ENCODE measurements around the gene TTC39C. TPM values are rescaled to one million over a fixed set of nuclear protein-coding genes. Genes with fewer than 3 reads are reported as not detected.

TTC39C gene
- 14.3 TPM for total RNA-seq (ENCODE audit: unreplicated experiment)
- long read RNA-seq, partial matches to known transcripts, result 0 of 5 reads
- long read RNA-seq, other reads (novel, unspliced or antisense), result 2 of 5 reads

DNA sequence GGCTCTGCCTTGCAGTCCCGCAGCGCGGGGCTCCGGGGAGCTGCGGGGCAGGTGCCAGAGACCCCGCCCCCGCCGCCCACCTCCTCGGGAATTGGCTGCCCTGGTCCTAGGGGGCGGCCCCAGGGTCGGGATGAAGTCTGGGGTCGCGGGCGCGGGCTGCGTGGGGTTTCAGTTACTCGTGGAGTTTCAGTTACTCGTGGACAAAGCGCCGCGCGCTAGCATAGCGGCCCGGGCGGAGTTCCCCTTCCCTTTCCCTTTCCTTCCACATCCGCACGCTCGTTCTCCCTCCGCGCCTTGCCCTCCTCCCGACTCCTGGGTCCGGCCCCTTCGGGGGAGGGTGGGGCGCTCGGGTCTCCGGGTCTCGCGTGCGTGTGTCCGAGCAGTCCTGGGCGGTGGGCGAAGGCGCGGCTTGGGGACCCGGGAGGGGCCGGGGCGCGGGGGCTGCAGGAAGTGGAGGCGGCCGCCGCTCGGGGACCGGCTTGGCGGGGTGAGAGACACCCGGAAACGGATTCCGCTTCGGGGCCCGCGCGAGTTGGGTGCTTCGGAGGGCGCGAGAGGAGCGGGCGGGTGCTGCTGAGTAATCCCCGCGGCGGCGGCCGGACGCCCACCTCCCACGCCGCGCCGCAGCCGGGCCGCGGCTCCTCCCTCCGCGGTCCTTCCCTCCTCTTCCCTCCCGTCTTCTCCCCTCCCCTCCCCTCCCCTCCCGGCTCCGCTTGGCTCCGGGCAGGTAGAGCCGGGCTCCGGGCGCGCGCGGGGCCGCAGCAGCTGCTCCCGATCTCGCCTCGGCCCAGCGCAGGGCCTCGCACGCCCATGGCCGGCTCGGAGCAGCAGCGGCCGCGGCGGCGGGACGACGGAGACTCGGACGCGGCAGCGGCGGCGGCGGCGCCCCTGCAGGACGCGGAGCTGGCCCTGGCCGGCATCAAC is at the start of gene TTC39C:
Gene TTC39C, plus strand, starts transcription at position 693 of the 924 bp plus-strand sequence. Its CDS starts 118 bp downstream, at position 811.
- H3K4me3 Mint-ChIP-seq (ENCODE audit: unreplicated experiment), result peak within 1 kb of the TSS; percentile 98
- H3K4me1 Mint-ChIP-seq (ENCODE audit: unreplicated experiment), result peaks cover 14% of the 10 kb centered on the region
- H3K36me3 Mint-ChIP-seq (ENCODE audit: low read depth, unreplicated experiment), result no peaks in the 10 kb centered on the region
- TF ChIP-seq, protein P1, sequence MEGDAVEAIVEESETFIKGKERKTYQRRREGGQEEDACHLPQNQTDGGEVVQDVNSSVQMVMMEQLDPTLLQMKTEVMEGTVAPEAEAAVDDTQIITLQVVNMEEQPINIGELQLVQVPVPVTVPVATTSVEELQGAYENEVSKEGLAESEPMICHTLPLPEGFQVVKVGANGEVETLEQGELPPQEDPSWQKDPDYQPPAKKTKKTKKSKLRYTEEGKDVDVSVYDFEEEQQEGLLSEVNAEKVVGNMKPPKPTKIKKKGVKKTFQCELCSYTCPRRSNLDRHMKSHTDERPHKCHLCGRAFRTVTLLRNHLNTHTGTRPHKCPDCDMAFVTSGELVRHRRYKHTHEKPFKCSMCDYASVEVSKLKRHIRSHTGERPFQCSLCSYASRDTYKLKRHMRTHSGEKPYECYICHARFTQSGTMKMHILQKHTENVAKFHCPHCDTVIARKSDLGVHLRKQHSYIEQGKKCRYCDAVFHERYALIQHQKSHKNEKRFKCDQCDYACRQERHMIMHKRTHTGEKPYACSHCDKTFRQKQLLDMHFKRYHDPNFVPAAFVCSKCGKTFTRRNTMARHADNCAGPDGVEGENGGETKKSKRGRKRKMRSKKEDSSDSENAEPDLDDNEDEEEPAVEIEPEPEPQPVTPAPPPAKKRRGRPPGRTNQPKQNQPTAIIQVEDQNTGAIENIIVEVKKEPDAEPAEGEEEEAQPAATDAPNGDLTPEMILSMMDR (IDR thresholded peaks at IDR 0.05; ENCODE audit: unreplicated experiment), result no peak
- peaks cover 5% of the 10 kb centered on the region for H3K27me3 Mint-ChIP-seq (ENCODE audit: unreplicated experiment)
- peak; percentile 65 for DNase-seq (ENCODE audit: low spot score)
- no peaks in the 10 kb centered on the region for H3K9me3 Mint-ChIP-seq (ENCODE audit: unreplicated experiment)
- H3K27ac Mint-ChIP-seq (ENCODE audit: unreplicated experiment), result peak within 1 kb of the TSS; percentile 83

DNA sequence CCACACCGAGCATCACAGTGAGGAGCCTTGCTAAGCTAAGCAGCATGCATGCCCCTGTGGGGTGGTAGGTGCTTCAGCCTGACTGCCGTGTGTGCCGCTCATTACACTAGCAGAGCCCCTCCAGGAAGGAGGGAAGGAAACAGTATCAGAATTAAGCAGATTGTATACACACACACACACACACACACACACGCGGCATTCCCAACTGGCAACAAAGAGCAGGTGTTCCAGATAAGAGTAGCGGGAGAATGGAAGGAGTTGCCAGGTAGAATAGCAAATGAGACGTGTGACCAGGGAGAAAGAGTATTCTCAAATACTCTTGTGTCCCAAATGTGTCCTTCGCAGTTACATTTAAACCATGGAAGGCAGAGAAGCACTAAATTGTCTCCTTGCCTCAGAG is 47.6 kb upstream of the TTC39C start:
- TF ChIP-seq, protein P1 (IDR thresholded peaks at IDR 0.05; ENCODE audit: unreplicated experiment), result no peak
- Mint-ChIP-seq H3K27me3 (ENCODE audit: unreplicated experiment) (peaks cover 1% of the 10 kb centered on the region), H3K4me3 (ENCODE audit: unreplicated experiment) (no peak overlapping the region), H3K27ac (ENCODE audit: unreplicated experiment) (no peak overlapping the region), H3K4me1 (ENCODE audit: unreplicated experiment) (peaks cover 23% of the 10 kb centered on the region), H3K36me3 (ENCODE audit: low read depth, unreplicated experiment) (no peaks in the 10 kb centered on the region), H3K9me3 (ENCODE audit: unreplicated experiment) (no peaks in the 10 kb centered on the region)
- no peak for DNase-seq (ENCODE audit: low spot score)

DNA sequence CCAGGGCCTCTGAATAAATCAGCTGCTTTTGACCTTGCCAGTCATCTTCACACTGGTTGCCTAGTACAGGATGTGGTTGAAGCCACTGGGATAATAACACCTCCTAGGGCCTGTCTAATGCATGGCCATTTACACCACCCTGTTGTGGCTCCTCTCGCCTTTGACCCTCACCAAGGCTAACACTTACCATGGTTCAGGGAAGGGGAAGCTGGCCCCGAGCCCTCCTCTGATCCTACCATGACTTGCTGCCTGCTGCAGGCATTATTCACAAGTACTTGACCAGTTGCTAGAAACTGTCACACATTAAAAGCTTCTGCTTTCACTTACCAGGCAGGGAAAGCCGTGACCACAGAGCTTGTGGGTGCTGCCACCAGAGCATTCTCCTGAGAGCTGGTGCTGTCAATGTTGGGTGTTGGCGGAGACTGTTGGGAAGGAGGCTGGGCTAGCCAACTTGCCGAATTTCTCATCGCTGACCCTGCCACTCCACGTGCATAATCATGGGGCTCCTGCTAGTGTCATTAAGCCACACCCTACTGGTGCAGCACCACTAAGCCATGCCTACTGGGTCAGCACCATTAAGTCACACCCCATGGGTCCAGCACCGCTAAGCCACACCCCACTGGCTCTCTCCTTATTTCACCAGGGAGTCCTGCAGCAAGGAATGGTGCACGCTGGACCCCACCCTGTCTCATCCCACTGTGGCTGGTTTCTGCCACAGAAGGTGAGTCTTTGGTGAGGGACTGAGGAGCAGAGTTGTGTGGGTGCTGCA is 47.0 kb upstream of the TTC39C start:
- no peak for DNase-seq (ENCODE audit: low spot score)
- Mint-ChIP-seq H3K9me3 (ENCODE audit: unreplicated experiment) (no peaks in the 10 kb centered on the region), H3K4me1 (ENCODE audit: unreplicated experiment) (peaks cover 23% of the 10 kb centered on the region), H3K27ac (ENCODE audit: unreplicated experiment) (no peak overlapping the region), H3K36me3 (ENCODE audit: low read depth, unreplicated experiment) (no peaks in the 10 kb centered on the region), H3K4me3 (ENCODE audit: unreplicated experiment) (no peak overlapping the region), H3K27me3 (ENCODE audit: unreplicated experiment) (peaks cover 1% of the 10 kb centered on the region)
- TF ChIP-seq, protein P1 (IDR thresholded peaks at IDR 0.05; ENCODE audit: unreplicated experiment), result no peak

DNA sequence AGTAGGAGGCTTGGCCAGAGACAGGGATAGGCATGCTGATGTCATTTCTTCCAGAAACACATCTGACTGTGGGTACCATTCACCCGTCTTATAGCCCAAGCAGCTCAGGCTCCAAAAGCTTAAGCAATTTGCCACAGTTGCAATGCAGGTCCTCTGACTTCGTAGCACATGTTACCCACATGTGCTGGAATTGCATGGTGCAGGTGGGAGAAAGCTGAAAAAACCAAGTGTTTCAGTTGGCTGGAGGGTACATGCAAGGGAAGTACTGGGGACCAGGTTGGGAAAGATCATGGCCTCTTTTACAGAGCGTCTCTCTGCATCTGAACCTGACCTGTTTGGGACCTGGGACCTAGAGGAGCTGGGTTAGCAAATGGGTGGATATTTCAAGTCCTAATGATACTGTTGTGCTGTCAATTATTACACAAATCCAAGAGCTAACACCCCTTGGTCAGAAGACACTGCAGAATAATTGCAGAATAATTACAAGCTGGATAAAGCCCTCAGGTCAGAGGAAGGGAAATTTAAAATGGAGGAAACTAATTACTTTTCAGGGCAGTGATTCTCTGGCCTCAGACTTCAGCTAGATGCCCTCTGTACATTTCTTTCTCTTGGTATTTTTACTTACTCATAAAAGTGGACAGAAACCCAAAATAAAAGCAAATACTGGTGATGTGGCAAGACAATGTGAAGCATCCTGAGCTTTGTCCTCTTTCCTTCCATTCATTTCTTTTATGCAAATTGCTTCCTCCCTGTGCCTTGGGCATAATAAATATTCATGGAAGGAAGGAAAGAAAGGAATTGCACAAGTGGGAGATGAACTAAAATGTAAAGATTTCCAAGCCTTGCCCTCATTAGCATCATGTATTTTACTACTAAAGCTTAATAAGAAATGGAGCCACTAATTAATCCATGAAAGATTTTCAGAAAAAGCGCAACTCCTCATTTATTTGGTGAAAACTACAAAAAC is 45.6 kb upstream of the TTC39C start:
- TF ChIP-seq, protein P1 (IDR thresholded peaks at IDR 0.05; ENCODE audit: unreplicated experiment), result no peak
- Mint-ChIP-seq H3K4me3 (ENCODE audit: unreplicated experiment) (no peak overlapping the region), H3K27me3 (ENCODE audit: unreplicated experiment) (peaks cover 1% of the 10 kb centered on the region), H3K36me3 (ENCODE audit: low read depth, unreplicated experiment) (no peaks in the 10 kb centered on the region), H3K27ac (ENCODE audit: unreplicated experiment) (no peak overlapping the region), H3K4me1 (ENCODE audit: unreplicated experiment) (peaks cover 23% of the 10 kb centered on the region), H3K9me3 (ENCODE audit: unreplicated experiment) (no peaks in the 10 kb centered on the region)
- no peak for DNase-seq (ENCODE audit: low spot score)

Measured in endothelial cell (in vitro differentiated cells).